RWPE2 (cell line): ENCODE data around the gene CHCHD5.

ENCODE experiments used
- ATAC-seq: fragments of 200-7000 bp; cut with Tn5 transposase; 3 replicates; pipeline ENCODE4 v1.9.1; 2021; ENCODE audit warnings: low read depth
- DNase-seq: peaks from one replicate; pipeline ENCODE4 v3.0.0-alpha.2; 2020; ENCODE audit warnings: low spot score
- H3K27ac ChIP-seq: fragments of 450-650 bp; 2 replicates; pipeline ENCODE4 v1.5.1; 2017; ENCODE audit warnings: mild to moderate bottlenecking; ENCODE audit not compliant: poor library complexity, severe bottlenecking
- H3K27me3 ChIP-seq: fragments of 250-450 bp; sonication (Bioruptor Pico); 2 replicates; pipeline ENCODE4 v1.5.1; 2021; ENCODE audit warnings: mild to moderate bottlenecking, moderate library complexity; ENCODE audit not compliant: insufficient read depth, poor library complexity, severe bottlenecking
- H3K36me3 ChIP-seq: fragments of 250-450 bp; sonication (Bioruptor Pico); 2 replicates; pipeline ENCODE4 v1.5.1; 2020; ENCODE audit warnings: low read depth, mild to moderate bottlenecking, moderate library complexity
- H3K4me1 ChIP-seq: fragments of 250-450 bp; sonication (Bioruptor Pico); 2 replicates; pipeline ENCODE4 v1.5.1; 2021; ENCODE audit warnings: mild to moderate bottlenecking, moderate library complexity; ENCODE audit not compliant: insufficient read depth, poor library complexity, severe bottlenecking
- H3K4me3 ChIP-seq: fragments of 250-450 bp; sonication (Bioruptor Pico); 2 replicates; pipeline ENCODE4 v1.5.1; 2021; ENCODE audit warnings: mild to moderate bottlenecking, moderate library complexity; ENCODE audit not compliant: severe bottlenecking
- H3K9me3 ChIP-seq: fragments of 250-450 bp; sonication (Bioruptor Pico); 2 replicates; pipeline ENCODE4 v1.5.1; 2021; ENCODE audit warnings: mild to moderate bottlenecking, moderate library complexity; ENCODE audit not compliant: severe bottlenecking
- TF ChIP-seq, protein P1 (sequence below): fragments of 450-650 bp; IDR thresholded peaks from one replicate; pipeline ENCODE4 v1.5.1; 2017; ENCODE audit warnings: mild to moderate bottlenecking, moderate library complexity; ENCODE audit not compliant: poor library complexity, severe bottlenecking

CHCHD5 gene

DNA sequence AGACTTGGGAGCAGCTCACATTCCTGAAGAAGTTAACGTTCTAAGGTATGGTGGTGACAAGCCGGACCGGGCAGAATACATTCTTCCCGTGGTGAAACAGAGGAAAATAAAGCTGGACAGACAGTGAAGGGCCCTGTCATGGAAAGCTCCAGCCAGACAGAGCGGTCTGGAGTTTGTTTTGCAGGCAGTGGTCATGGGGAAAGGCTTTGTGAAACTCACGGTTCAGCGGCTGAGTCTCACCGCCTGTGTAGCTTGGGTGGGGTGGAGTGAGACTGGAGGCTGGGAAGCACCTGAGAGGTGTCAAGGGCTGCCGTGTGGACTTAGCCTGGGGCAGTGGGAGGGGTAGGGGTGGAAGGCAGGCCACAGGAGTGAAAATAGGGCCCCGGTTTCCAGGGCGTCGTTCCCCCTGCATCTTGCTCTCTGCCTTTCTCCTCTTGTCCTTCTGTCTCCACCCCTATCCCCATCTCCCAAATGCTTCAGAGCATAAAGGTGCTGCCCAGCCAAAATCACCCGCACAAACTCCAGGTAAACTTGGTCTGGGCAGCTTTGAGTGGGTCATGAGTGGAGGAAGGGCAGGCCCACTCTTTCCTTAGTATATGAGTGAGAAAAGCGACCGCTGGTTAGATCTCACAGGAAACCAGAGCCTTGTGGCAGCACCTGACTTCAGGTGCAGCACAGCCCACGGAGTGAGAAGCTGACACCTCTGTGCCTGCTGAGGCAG lies 49.9 kb downstream of the CHCHD5 start:
- ATAC-seq (no peak), DNase-seq (no peak)
- Histone ChIP-seq H3K9me3 (no peaks in the 10 kb centered on the region), H3K4me3 (no peak overlapping the region), H3K36me3 (no peaks in the 10 kb centered on the region), H3K27ac (no peak overlapping the region), H3K27me3 (no peaks in the 10 kb centered on the region), H3K4me1 (peaks cover 18% of the 10 kb centered on the region)
- TF ChIP-seq, protein P1, sequence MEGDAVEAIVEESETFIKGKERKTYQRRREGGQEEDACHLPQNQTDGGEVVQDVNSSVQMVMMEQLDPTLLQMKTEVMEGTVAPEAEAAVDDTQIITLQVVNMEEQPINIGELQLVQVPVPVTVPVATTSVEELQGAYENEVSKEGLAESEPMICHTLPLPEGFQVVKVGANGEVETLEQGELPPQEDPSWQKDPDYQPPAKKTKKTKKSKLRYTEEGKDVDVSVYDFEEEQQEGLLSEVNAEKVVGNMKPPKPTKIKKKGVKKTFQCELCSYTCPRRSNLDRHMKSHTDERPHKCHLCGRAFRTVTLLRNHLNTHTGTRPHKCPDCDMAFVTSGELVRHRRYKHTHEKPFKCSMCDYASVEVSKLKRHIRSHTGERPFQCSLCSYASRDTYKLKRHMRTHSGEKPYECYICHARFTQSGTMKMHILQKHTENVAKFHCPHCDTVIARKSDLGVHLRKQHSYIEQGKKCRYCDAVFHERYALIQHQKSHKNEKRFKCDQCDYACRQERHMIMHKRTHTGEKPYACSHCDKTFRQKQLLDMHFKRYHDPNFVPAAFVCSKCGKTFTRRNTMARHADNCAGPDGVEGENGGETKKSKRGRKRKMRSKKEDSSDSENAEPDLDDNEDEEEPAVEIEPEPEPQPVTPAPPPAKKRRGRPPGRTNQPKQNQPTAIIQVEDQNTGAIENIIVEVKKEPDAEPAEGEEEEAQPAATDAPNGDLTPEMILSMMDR, result no peak

DNA sequence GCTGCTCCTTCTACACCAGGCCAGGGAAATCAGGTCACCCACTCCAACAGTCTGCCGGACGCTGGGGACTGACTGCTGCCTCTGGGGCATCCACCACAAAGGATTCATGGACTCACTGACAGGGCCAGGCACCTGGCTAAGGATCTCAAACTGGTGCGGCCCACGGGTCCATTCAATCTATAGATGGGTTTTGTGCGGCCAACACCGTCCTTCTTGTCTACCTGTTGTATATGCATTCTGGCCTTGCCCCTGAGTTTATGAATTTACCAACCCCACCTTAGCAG lies 50.4 kb downstream of the CHCHD5 start:
- Histone ChIP-seq H3K4me1 (peaks cover 19% of the 10 kb centered on the region), H3K27ac (no peak overlapping the region), H3K4me3 (no peak overlapping the region), H3K36me3 (no peaks in the 10 kb centered on the region), H3K27me3 (no peaks in the 10 kb centered on the region), H3K9me3 (no peaks in the 10 kb centered on the region)
- TF ChIP-seq, protein P1, result no peak
- no peak for DNase-seq
- no peak for ATAC-seq

DNA sequence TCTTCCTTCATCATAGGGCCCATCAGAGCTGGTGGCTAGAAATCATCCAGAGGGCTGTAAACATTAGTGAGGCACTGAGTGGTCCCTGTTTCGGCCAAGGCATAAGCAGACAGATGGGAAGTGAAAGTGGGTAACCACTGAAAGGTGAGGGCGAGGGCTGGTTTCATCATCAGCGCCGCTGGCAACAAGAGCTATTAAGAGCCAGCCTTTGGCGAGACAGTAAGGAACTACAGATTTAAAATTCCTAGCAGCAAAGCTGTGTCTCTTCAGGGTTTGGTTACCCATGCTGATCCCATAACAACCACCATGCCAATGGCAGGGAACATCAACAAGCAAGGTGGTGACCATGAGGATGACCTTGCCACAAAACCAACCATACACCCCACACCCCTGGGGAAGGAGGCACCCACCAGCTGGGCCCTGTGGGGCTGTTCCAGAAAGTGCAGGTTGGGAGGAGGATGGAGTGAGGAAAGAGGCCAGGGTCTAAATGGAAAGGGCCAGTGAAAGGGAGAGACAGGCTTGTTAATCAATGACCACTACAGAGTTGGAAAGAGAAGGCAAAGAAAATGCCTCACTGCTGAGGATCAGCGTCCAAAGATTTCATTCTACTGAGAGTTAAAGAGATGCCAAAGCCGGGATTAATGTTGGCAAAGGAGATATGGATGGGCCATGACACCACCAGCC lies 52.3 kb downstream of the CHCHD5 start:
- no peak overlapping the region for H3K27ac ChIP-seq
- H3K9me3 ChIP-seq, result no peaks in the 10 kb centered on the region
- H3K4me1 ChIP-seq, result peaks cover 17% of the 10 kb centered on the region
- no peaks in the 10 kb centered on the region for H3K36me3 ChIP-seq
- no peaks in the 10 kb centered on the region for H3K27me3 ChIP-seq
- H3K4me3 ChIP-seq, result no peak overlapping the region
- no peak for ATAC-seq
- no peak for DNase-seq
- TF ChIP-seq, protein P1, result no peak

DNA sequence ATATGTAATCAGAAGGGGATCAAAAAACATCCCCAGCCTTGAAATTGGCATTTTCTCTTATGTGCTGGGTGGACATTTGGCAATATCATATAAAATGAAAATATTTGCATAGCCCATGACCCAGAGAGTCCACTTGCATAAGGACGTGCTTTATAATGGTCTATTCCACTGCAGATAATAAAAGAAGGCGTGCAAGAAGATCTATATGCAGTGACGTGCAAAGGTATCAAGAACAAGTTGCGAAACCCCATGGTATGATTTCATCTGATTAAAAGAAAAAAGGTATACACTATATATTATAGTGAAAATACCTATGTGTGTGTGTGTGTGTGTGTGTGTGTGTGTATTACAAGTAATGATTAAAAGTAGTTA lies 52.9 kb downstream of the CHCHD5 start:
- DNase-seq, result no peak
- H3K27ac ChIP-seq, result no peak overlapping the region
- H3K27me3 ChIP-seq, result no peaks in the 10 kb centered on the region
- no peak for ATAC-seq
- H3K9me3 ChIP-seq, result no peaks in the 10 kb centered on the region
- H3K36me3 ChIP-seq, result no peaks in the 10 kb centered on the region
- no peak overlapping the region for H3K4me3 ChIP-seq
- TF ChIP-seq, protein P1, result no peak
- H3K4me1 ChIP-seq, result peaks cover 17% of the 10 kb centered on the region
